Measurements from ENCODE around the gene CTSZ. TPM values are rescaled to one million over a fixed set of nuclear protein-coding genes. Genes with fewer than 3 reads are reported as not detected.
A peak's percentile ranks its signal among the peaks of the same experiment; 100 is the strongest.

Gene CTSZ
- total and polyA plus RNA-seq, 9 donors = 36.7 to 301 (median 85.6) TPM

GRCh38 chr20:59031564-59032022, 24.5 kb upstream of the CTSZ start:
- Histone ChIP-seq H3K36me3 (no peaks in the 10 kb centered on the region), H3K4me1 (ENCODE audit: insufficient read depth) (peaks cover 6% of the 10 kb centered on the region), H3K27ac (peak overlapping the region in 1 of 2 donors; percentile 70), H3K4me3 (peak overlapping the region; percentile 86), H3K9me3 (no peaks in the 10 kb centered on the region), H3K27me3 (no peaks in the 10 kb centered on the region)
- intact Hi-C loops (cut with DNase I) = loop anchor here in 1 of 4 donors (2.0 to 5.0 kb wide), 2 partner anchors 51 to 139 kb away; partner anchors contain the start of gene NELFCD
- WGBS, 3 donors = 15 to 17% (median 15%) methylated on average over 13 of the region's 13 CpGs
- no peak for TF ChIP-seq EP300 (IDR thresholded peaks at IDR 0.05)
- TF ChIP-seq CTCF (IDR thresholded peaks at IDR 0.05) = no peak
- TF ChIP-seq POLR2A (IDR thresholded peaks at IDR 0.05) = no peak
- no peak for DNase-seq

- Histone ChIP-seq H3K36me3 (no peaks in the 10 kb centered on the region), H3K4me3 (peak overlapping the region; percentile 86), H3K27me3 (no peaks in the 10 kb centered on the region), H3K4me1 (ENCODE audit: insufficient read depth) (peaks cover 6% of the 10 kb centered on the region), H3K9me3 (no peaks in the 10 kb centered on the region), H3K27ac (no peak overlapping the region)
- no peak for TF ChIP-seq EP300 (IDR thresholded peaks at IDR 0.05)
- no peak for TF ChIP-seq CTCF (IDR thresholded peaks at IDR 0.05)
- 68 to 74% (median 71%) methylated on average over 7 of the region's 7 CpGs for WGBS, 3 donors
- DNase-seq = no peak
- intact Hi-C loops (cut with DNase I) = loop anchor here in 1 of 4 donors (5.0 kb wide), 1 partner anchor 139 kb away; no protein-coding TSS in a partner anchor
These were observed 24.0 kb upstream of the CTSZ start for GRCh38 chr20:59030911-59031563.

- Histone ChIP-seq H3K9me3 (no peaks in the 10 kb centered on the region), H3K4me1 (ENCODE audit: insufficient read depth) (peaks cover 6% of the 10 kb centered on the region), H3K36me3 (no peaks in the 10 kb centered on the region), H3K4me3 (no peak overlapping the region), H3K27me3 (no peaks in the 10 kb centered on the region), H3K27ac (no peak overlapping the region)
- TF ChIP-seq CTCF (IDR thresholded peaks at IDR 0.05) = no peak
- no peak for TF ChIP-seq EP300 (IDR thresholded peaks at IDR 0.05)
- no peak for TF ChIP-seq POLR2A (IDR thresholded peaks at IDR 0.05)
- intact Hi-C loops (cut with DNase I) = no loop called here
- WGBS, 3 donors = 30 to 51% (median 42%) methylated on average over 2 of the region's 2 CpGs
- no peak for DNase-seq
These were observed 21.8 kb upstream of the CTSZ start for GRCh38 chr20:59028812-59029211.

- Histone ChIP-seq H3K4me3 (no peak overlapping the region), H3K36me3 (no peaks in the 10 kb centered on the region), H3K4me1 (ENCODE audit: insufficient read depth) (peaks cover 6% of the 10 kb centered on the region), H3K9me3 (no peaks in the 10 kb centered on the region), H3K27me3 (no peaks in the 10 kb centered on the region), H3K27ac (no peak overlapping the region)
- TF ChIP-seq EP300 (IDR thresholded peaks at IDR 0.05) = no peak
- TF ChIP-seq CTCF (IDR thresholded peaks at IDR 0.05) = no peak
- no peak for TF ChIP-seq POLR2A (IDR thresholded peaks at IDR 0.05)
- intact Hi-C loops (cut with DNase I) = no loop called here
- WGBS, 3 donors = 47 to 50% (median 49%) methylated on average over 8 of the region's 8 CpGs
- no peak for DNase-seq
These were observed 20.8 kb upstream of the CTSZ start for GRCh38 chr20:59027741-59028320.
